HepG2 (cell line): Measurements from ENCODE around the gene SERBP1. TPM values are rescaled to one million over a fixed set of nuclear protein-coding genes. Genes with fewer than 3 reads are reported as not detected.

Source experiments
- ATAC-seq: fragments of 200-7000 bp; cut with Tn5 transposase; 3 replicates; pipeline ENCODE4 v1.9.1; 2020; ENCODE audit warnings: mild to moderate bottlenecking, moderate library complexity
- BruUV-seq: library from RNA; stranded (reverse); fragments of 400-500 nt; replicated peaks from 2 replicates; lab custom pipeline; 2021; lab: Mats Ljungman, UMichigan
- CTCF ChIA-PET: fragments of 300-600 bp; formaldehyde crosslinking; extraction: SDS; loops from one replicate; lab custom pipeline; 2021; ENCODE audit warnings: low total read pairs, inconsistent platforms, low intra/inter-chr PET ratio; lab: Yijun Ruan, JAX
- POLR2A ChIA-PET: fragments of 350-600 bp; sonication (Branson Sonifier 250); formaldehyde crosslinking; loops from one replicate; lab custom pipeline; 2020; ENCODE audit warnings: antibody characterized with exemption, inconsistent platforms; lab: Yijun Ruan, JAX
- DNase-seq: peaks from one replicate; pipeline ENCODE4 v3.0.0-alpha.2; 2015; ENCODE audit warnings: low spot score
- FAIRE-seq: peaks from 3 replicates; lab custom pipeline; 2011; peaks lifted over from hg19 to GRCh38; lab: Jason Lieb, UNC
- H2AFZ ChIP-seq: one replicate; pipeline ENCODE4 v1.6.1; 2011; ENCODE audit warnings: low read length, inconsistent platforms
- H3K27ac ChIP-seq: fragments of 300-600 bp; 3 replicates; pipeline ENCODE4 v1.8.0; 2011; ENCODE audit warnings: mixed run types, mild to moderate bottlenecking, mixed read lengths, low read length, inconsistent platforms; ENCODE audit not compliant: insufficient read depth; ENCODE audit errors: extremely low read length
- H3K27me3 ChIP-seq, 2 experiments: fragments of 200-600 bp in 1 of 2; 2 replicates in 1 of 2; 3 replicates in 1 of 2; pipeline versions ENCODE4 v1.6.0 to v1.8.0; 2011; ENCODE audit warnings: low read length in 2 of 2, mild to moderate bottlenecking in 2 of 2, moderate library complexity in 2 of 2, inconsistent platforms in 1 of 2; ENCODE audit not compliant: insufficient read depth in 2 of 2, control insufficient read depth in 1 of 2
- H3K36me3 ChIP-seq, 2 experiments: fragments of 200-600 bp in 1 of 2; replicated peaks in 1 of 2; 2 replicates in 1 of 2; 3 replicates in 1 of 2; pipeline versions ENCODE4 v1.5.1 to v1.8.0; 2011; ENCODE audit warnings: low read length in 2 of 2, inconsistent platforms in 1 of 2; ENCODE audit not compliant: insufficient read depth in 2 of 2, control insufficient read depth in 1 of 2
- H3K4me1 ChIP-seq: 2 replicates; pipeline ENCODE4 v1.5.1; 2012; ENCODE audit warnings: low read length, inconsistent platforms; ENCODE audit not compliant: insufficient read depth
- H3K4me2 ChIP-seq: 2 replicates; pipeline ENCODE4 v1.6.0; 2011; ENCODE audit warnings: low read depth, low read length, inconsistent platforms
- H3K4me3 ChIP-seq, 3 experiments: fragments of 200-600 bp in 1 of 3; sonication (generic), shearing (Covaris generic) in 1 of 3; replicated peaks in 1 of 3; 2 replicates each; pipeline ENCODE4 v1.5.1; 2011 to 2016; ENCODE audit warnings: low read length in 3 of 3, inconsistent platforms in 2 of 3, low read depth in 2 of 3, mild to moderate bottlenecking in 2 of 3, control low read depth in 1 of 3, mixed read lengths in 1 of 3; ENCODE audit not compliant: insufficient read depth in 1 of 3
- H3K79me2 ChIP-seq: one replicate; pipeline ENCODE4 v1.6.1; 2011; ENCODE audit warnings: low read length, inconsistent platforms; ENCODE audit not compliant: insufficient read depth
- H3K9ac ChIP-seq: 2 replicates; pipeline ENCODE4 v1.6.0; 2011; ENCODE audit warnings: mild to moderate bottlenecking, low read depth, low read length, inconsistent platforms; ENCODE audit not compliant: insufficient read depth
- H3K9me3 ChIP-seq: 2 replicates; pipeline ENCODE4 v1.5.1; 2012; ENCODE audit warnings: mild to moderate bottlenecking, low read length
- H4K20me1 ChIP-seq: 2 replicates; pipeline ENCODE4 v1.6.0; 2011; ENCODE audit warnings: inconsistent platforms, mild to moderate bottlenecking, low read length, moderate library complexity; ENCODE audit not compliant: insufficient read depth
- BCL6 ChIP-seq: IDR thresholded peaks from 2 replicates; pipeline ENCODE4 v1.6.1; 2016; ENCODE audit warnings: missing genetic modification reagents, missing compliant biosample characterization
- FIP1L1 ChIP-seq: fragments of 200-400 bp; formaldehyde crosslinking; IDR thresholded peaks from 2 replicates; pipeline ENCODE4 v1.6.1; 2018; ENCODE audit warnings: low read depth, mild to moderate bottlenecking, low read length, moderate library complexity, borderline replicate concordance; ENCODE audit not compliant: insufficient read depth
- GPN1 ChIP-seq: sonication (generic); formaldehyde crosslinking; IDR thresholded peaks from 2 replicates; pipeline ENCODE4 v1.5.1; 2020; ENCODE audit warnings: missing genetic modification reagents, borderline replicate concordance
- NFYB ChIP-seq: sonication (generic); formaldehyde crosslinking; IDR thresholded peaks from 2 replicates; pipeline ENCODE4 v1.4.0; 2020; ENCODE audit warnings: missing genetic modification reagents
- RARA ChIP-seq: IDR thresholded peaks from 2 replicates; pipeline ENCODE4 v1.6.1; 2016; ENCODE audit warnings: missing genetic modification reagents, missing compliant biosample characterization
- TEF ChIP-seq: sonication (generic); formaldehyde crosslinking; IDR thresholded peaks from 2 replicates; pipeline ENCODE4 v1.5.0; 2020; ENCODE audit warnings: missing genetic modification reagents
- ZBTB3 ChIP-seq: sonication (generic); formaldehyde crosslinking; IDR thresholded peaks from 2 replicates; pipeline ENCODE4 v1.4.0; 2020; ENCODE audit warnings: low read depth, mild to moderate bottlenecking, moderate library complexity, missing genetic modification reagents, borderline replicate concordance
- ZBTB49 ChIP-seq: sonication (generic); formaldehyde crosslinking; IDR thresholded peaks from 2 replicates; pipeline ENCODE4 v1.4.0; 2020; ENCODE audit warnings: missing genetic modification reagents, borderline replicate concordance
- ZFYVE20 ChIP-seq: sonication (generic); formaldehyde crosslinking; IDR thresholded peaks from 2 replicates; pipeline ENCODE4 v1.8.0; 2023; ENCODE audit warnings: low read depth, mild to moderate bottlenecking, moderate library complexity, missing genetic modification reagents, borderline replicate concordance
- ZNF44 ChIP-seq: sonication (generic); formaldehyde crosslinking; IDR thresholded peaks from 2 replicates; pipeline ENCODE4 v1.5.1; 2020; ENCODE audit warnings: mild to moderate bottlenecking, missing genetic modification reagents
- ZNF644 ChIP-seq: IDR thresholded peaks from 2 replicates; pipeline ENCODE4 v1.6.1; 2016; ENCODE audit warnings: low read depth
- WGBS: methylation state at CpG from one replicate; pipeline ENCODE4 v1.1.6; 2017; ENCODE audit warnings: low lambda C conversion rate; 5-methylcytosine and 5-hydroxymethylcytosine counted together
- in situ Hi-C: cut with HindIII; loops from 2 replicates; pipeline ENCODE4 v1.10.0; 2017; ENCODE audit warnings: low pct_unique_long_range_greater_than_20kb; ENCODE audit not compliant: extremely low pct_ligation_motif_present
- intact Hi-C: fragments of 100-400 bp; cut with micrococcal nuclease; formaldehyde crosslinking; loops from one replicate; pipeline ENCODE4 v1.10.0; 2022; ENCODE audit not compliant: unreplicated experiment
- polyA plus RNA-seq, 8 experiments: library from polyadenylated mRNA; depleted of rRNA in 3 of 8; stranded (reverse) in 7 of 8; unstranded in 1 of 8; fragments of >200 nt; fragmentation: Illumina TruSeq in 4 of 8; extraction: Trizol in 4 of 8; gene quantifications; 2 replicates each; pipeline versions ENCODE4 v1.2.1 to v1.2.3, GENCODE V29; 2011 to 2016; ENCODE audit warnings: low read depth in 4 of 8, missing spikeins in 1 of 8, mixed read lengths in 1 of 8; ENCODE audit not compliant: insufficient read depth in 1 of 8
- total RNA-seq, 5 experiments: library from RNA; depleted of rRNA; stranded (reverse); fragments of >200 nt; fragmentation: Illumina TruSeq; extraction: Trizol; gene quantifications; 2 replicates each; pipeline ENCODE4 v1.2.3, GENCODE V29; 2016; ENCODE audit warnings: low read depth in 1 of 5

The SERBP1 gene
- total and polyA plus RNA-seq, 2 of the 13 experiments (the other 11 are each of a cell fraction or from before 2014, with no cell fraction given): 175 to 281 TPM

GRCh38 chr1:67440339-67440738 lies 10.1 kb upstream of the SERBP1 start:
- DNase-seq: no peak
- CTCF ChIA-PET: no interaction called here
- Histone ChIP-seq H3K36me3 (no peaks in the 10 kb centered on the region), H3K79me2 (no peaks in the 10 kb centered on the region), H2AFZ (no peak overlapping the region), H3K27ac (no peak overlapping the region), H3K27me3 (no peaks in the 10 kb centered on the region), H3K4me1 (peaks cover 30% of the 10 kb centered on the region), H4K20me1 (no peaks in the 10 kb centered on the region), H3K4me3 (no peak overlapping the region), H3K4me2 (no peak overlapping the region), H3K9me3 (no peaks in the 10 kb centered on the region), H3K9ac (no peak overlapping the region)
- no peak for TF ChIP-seq ZBTB49 (CRISPR knock-in tag)
- no TSS peak for BruUV-seq
- no peak for ATAC-seq
- intact Hi-C loops (no loop called here), in situ Hi-C loops (no loop called here)
- no peak for FAIRE-seq
- POLR2A ChIA-PET: interaction anchor here (1.4 kb wide), 1 partner anchor 10 kb away, joined by 6 read pairs; the partner anchor contains the start of gene SERBP1
- 58% methylated on average over 3 of the region's 3 CpGs for WGBS

GRCh38 chr1:67439277-67440029 lies 9.3 kb upstream of the SERBP1 start:
- BruUV-seq: no TSS peak
- Histone ChIP-seq H2AFZ (no peak overlapping the region), H3K79me2 (no peaks in the 10 kb centered on the region), H3K9ac (no peak overlapping the region), H3K4me1 (peaks cover 30% of the 10 kb centered on the region), H3K9me3 (no peaks in the 10 kb centered on the region), H3K4me2 (no peak overlapping the region), H3K27ac (no peak overlapping the region), H3K36me3 (no peaks in the 10 kb centered on the region), H3K27me3 (no peaks in the 10 kb centered on the region), H3K4me3 (no peak overlapping the region), H4K20me1 (no peaks in the 10 kb centered on the region)
- ATAC-seq (peak; percentile 75), FAIRE-seq (no peak), DNase-seq (peak; percentile 52)
- in situ Hi-C loops (no loop called here), intact Hi-C loops (no loop called here)
- 29% methylated on average over 6 of the region's 6 CpGs for WGBS
- POLR2A ChIA-PET: interaction anchor here (1.4 kb wide), 1 partner anchor 9 kb away, joined by 6 read pairs; the partner anchor contains the start of gene SERBP1
- CTCF ChIA-PET: no interaction called here
- TF ChIP-seq ZNF44 (CRISPR knock-in tag) (no peak), ZBTB3 (CRISPR knock-in tag) (no peak), ZNF644 (CRISPR knock-in tag) (0 out of 2 replicates have a peak, but pooled peaks have one; percentile 59), NFYB (no peak), TEF (peak; percentile 45; the same call in 1 of the 2 replicates), ZFYVE20 (CRISPR knock-in tag) (no peak), GPN1 (no peak), FIP1L1 (no peak), BCL6 (peak; percentile 28; the same call in 1 of the 2 replicates), RARA (CRISPR knock-in tag) (0 out of 2 replicates have a peak, but pooled peaks have one; percentile 13)
